H1 (cell line): ENCODE measurements around the gene DNAJB6. TPM values are rescaled to one million over a fixed set of nuclear protein-coding genes. Genes with fewer than 3 reads are reported as not detected.

Experiments
- CHD2 ChIP-seq: IDR thresholded peaks from 2 replicates; pipeline ENCODE4 v1.6.1; 2012; ENCODE audit warnings: low read length, improper control_type of control experiment
- CTBP2 ChIP-seq: IDR thresholded peaks from 2 replicates; pipeline ENCODE4 v1.7.0; 2011; ENCODE audit warnings: borderline replicate concordance, mild to moderate bottlenecking, moderate library complexity, mixed read lengths, low read length; ENCODE audit not compliant: insufficient read depth, insufficient read length
- E2F6 ChIP-seq: IDR thresholded peaks from 2 replicates; pipeline ENCODE4 v1.6.1; 2012; ENCODE audit warnings: inconsistent platforms
- POLR2A ChIP-seq, 2 experiments: IDR thresholded peaks; 1 replicate in 1 of 2; 2 replicates in 1 of 2; pipeline ENCODE4 v1.6.1; 2011; ENCODE audit warnings: low read depth in 2 of 2, low read length in 2 of 2, mild to moderate bottlenecking in 2 of 2; ENCODE audit errors: control extremely low read depth in 1 of 2
- POU5F1 ChIP-seq: IDR thresholded peaks from 2 replicates; pipeline ENCODE4 v1.6.1; 2011; ENCODE audit warnings: low read depth, mild to moderate bottlenecking, low read length, moderate library complexity
- TAF1 ChIP-seq: IDR thresholded peaks from 2 replicates; pipeline ENCODE4 v1.6.1; 2011; ENCODE audit warnings: mild to moderate bottlenecking, low read depth, low read length
- TEAD4 ChIP-seq: IDR thresholded peaks from 2 replicates; pipeline ENCODE4 v1.6.1; 2012; ENCODE audit warnings: low read depth, low read length, inconsistent platforms, mixed read lengths
- polyA plus RNA-seq, 7 experiments: library from polyadenylated mRNA; depleted of rRNA in 3 of 7; stranded (reverse) in 5 of 7; unstranded in 2 of 7; fragments of >200 nt in 5 of 7; fragments of 200-250 nt in 2 of 7; gene quantifications; 1 replicate in 5 of 7; 2 replicates in 1 of 7; 4 replicates in 1 of 7; pipeline versions ENCODE4 v1.2.1 to v1.2.3, GENCODE V29; 2011 to 2013; ENCODE audit warnings: missing spikeins in 2 of 7, mixed read lengths in 2 of 7
- total RNA-seq: library from RNA; stranded (reverse); fragmentation: NEBNext Ultra II Directional; extraction: Animal tissue kit (Norgen Biotek cat#: 25700); gene quantifications from 2 replicates; pipeline ENCODE4 v1.2.1, GENCODE V29; 2021

Gene DNAJB6
- total and polyA plus RNA-seq, 2 of the 8 experiments (the other 6 are each of a cell fraction or from before 2014, with no cell fraction given): 166 to 295 TPM

- TF ChIP-seq TAF1 (no peak), TEAD4 (no peak), E2F6 (no peak), CTBP2 (no peak), POU5F1 (no peak), POLR2A (IDR thresholded peaks at IDR 0.05; ENCODE audit: control extremely low read depth in 1 of 2, low read depth in 2 of 2, low read length in 2 of 2) (no peak), CHD2 (no peak)
- TF ChIP-seq, all 59 proteins: peak for 0
Measured at GRCh38 chr7:157292258-157292657, 44.5 kb upstream of the DNAJB6 start (continued).
